Brain microvascular endothelial cell (primary cell): ENCODE data around the gene GLRA3.

ENCODE experiments used
- DNase-seq: peaks from one replicate; pipeline ENCODE4 v3.0.0-alpha.2; 2020
- H3K27ac ChIP-seq: fragments of 250-450 bp; sonication (Bioruptor Pico); 2 replicates; pipeline ENCODE4 v1.5.1; 2020; ENCODE audit warnings: mild to moderate bottlenecking, moderate library complexity
- H3K27me3 ChIP-seq: fragments of 250-450 bp; sonication (Bioruptor Pico); replicated peaks from 2 replicates; pipeline ENCODE4 v1.5.1; 2020; ENCODE audit warnings: mild to moderate bottlenecking
- H3K36me3 ChIP-seq: fragments of 250-450 bp; sonication (Bioruptor Pico); replicated peaks from 2 replicates; pipeline ENCODE4 v1.5.1; 2020; ENCODE audit warnings: mild to moderate bottlenecking
- H3K4me3 ChIP-seq: 2 replicates; pipeline ENCODE4 v1.5.1; 2011; ENCODE audit warnings: low read depth, mild to moderate bottlenecking, control low read depth, low read length, moderate library complexity
- in situ Hi-C: cut with HindIII; loops from 2 replicates; pipeline ENCODE4 v1.10.0; 2017; ENCODE audit warnings: low sequenced_read_pairs, low pct_ligation_motif_present
- TF ChIP-seq, protein P1 (sequence below): IDR thresholded peaks from 2 replicates; pipeline ENCODE4 v1.5.1; 2011; ENCODE audit warnings: low read depth, mild to moderate bottlenecking, moderate library complexity, low read length, control low read depth, inconsistent platforms; ENCODE audit errors: missing control alignments

The GLRA3 gene

DNA sequence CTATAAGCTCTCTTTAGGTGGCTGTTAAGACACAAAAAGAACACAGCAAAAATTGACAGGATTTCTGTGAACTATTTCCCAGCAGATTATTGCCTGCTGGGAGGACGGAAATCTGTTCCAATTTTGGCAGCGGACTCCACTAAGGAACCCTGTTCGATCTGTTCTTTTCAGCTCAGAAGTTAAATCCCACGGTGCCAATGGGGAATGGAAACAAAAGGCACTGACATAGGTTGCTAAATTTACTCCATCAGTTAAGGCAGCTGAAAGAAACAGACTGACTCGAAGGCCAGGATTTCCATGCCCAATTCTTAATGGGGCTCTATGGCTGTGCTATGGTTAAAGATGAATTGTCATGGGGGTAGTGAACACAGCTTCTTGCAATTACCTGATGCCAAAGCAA, 180.2 kb downstream of the GLRA3 start:
- Histone ChIP-seq H3K27me3 (no peaks in the 10 kb centered on the region), H3K4me3 (no peak overlapping the region), H3K27ac (no peak overlapping the region), H3K36me3 (no peaks in the 10 kb centered on the region)
- TF ChIP-seq, protein P1, sequence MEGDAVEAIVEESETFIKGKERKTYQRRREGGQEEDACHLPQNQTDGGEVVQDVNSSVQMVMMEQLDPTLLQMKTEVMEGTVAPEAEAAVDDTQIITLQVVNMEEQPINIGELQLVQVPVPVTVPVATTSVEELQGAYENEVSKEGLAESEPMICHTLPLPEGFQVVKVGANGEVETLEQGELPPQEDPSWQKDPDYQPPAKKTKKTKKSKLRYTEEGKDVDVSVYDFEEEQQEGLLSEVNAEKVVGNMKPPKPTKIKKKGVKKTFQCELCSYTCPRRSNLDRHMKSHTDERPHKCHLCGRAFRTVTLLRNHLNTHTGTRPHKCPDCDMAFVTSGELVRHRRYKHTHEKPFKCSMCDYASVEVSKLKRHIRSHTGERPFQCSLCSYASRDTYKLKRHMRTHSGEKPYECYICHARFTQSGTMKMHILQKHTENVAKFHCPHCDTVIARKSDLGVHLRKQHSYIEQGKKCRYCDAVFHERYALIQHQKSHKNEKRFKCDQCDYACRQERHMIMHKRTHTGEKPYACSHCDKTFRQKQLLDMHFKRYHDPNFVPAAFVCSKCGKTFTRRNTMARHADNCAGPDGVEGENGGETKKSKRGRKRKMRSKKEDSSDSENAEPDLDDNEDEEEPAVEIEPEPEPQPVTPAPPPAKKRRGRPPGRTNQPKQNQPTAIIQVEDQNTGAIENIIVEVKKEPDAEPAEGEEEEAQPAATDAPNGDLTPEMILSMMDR, result no peak
- in situ Hi-C loops, result loop anchor here (25.0 kb wide), 1 partner anchor 287 kb away; no protein-coding TSS in a partner anchor
- DNase-seq, result no peak

DNA sequence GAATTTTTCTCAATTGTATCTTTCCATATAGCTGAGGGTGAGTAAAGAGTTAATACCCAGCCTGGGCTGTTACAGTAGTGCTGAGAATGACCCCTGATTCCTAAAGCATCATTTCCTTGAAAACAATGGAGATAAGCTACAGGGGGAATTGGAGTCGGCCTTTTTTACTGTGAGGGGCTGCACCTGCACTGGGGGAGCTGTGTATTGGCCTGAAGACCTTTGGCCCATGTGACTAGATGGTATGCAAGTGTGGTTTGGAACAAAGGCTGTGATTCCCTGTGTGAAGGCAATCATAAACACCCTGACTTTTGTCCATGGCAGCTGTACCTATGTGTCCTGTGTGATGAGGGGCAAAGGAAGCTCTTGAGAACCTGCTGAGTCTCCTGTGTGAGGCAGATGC, 182.7 kb downstream of the GLRA3 start:
- H3K27me3 ChIP-seq, result no peaks in the 10 kb centered on the region
- H3K4me3 ChIP-seq, result no peak overlapping the region
- no peak for DNase-seq
- in situ Hi-C loops, result loop anchor here (25.0 kb wide), 1 partner anchor 284 kb away; no protein-coding TSS in a partner anchor
- H3K27ac ChIP-seq, result no peak overlapping the region
- H3K36me3 ChIP-seq, result no peaks in the 10 kb centered on the region
- TF ChIP-seq, protein P1, result no peak

DNA sequence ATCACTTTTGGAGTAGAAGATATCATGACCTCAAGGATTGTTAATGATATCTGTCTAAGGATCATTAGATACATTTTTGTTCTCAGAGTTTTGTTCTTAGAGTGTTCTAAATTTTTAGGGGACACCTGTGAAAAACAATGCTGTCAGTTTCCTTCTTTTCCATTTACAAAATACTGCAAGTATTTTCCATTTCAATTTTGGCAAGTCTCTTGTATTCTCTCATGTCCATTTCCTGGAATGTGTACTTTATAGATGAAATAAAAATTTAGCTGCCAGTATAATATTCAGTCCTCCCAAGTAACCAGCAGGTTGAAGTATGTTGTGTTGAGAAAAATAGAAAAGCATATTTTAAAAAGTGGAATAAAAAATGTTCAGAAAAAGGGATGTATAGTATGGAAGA, 188.9 kb downstream of the GLRA3 start:
- Histone ChIP-seq H3K27ac (no peak overlapping the region), H3K36me3 (no peaks in the 10 kb centered on the region), H3K27me3 (no peaks in the 10 kb centered on the region), H3K4me3 (no peak overlapping the region)
- TF ChIP-seq, protein P1, result no peak
- in situ Hi-C loops, result loop anchor here (25.0 kb wide), 1 partner anchor 278 kb away; no protein-coding TSS in a partner anchor
- no peak for DNase-seq

DNA sequence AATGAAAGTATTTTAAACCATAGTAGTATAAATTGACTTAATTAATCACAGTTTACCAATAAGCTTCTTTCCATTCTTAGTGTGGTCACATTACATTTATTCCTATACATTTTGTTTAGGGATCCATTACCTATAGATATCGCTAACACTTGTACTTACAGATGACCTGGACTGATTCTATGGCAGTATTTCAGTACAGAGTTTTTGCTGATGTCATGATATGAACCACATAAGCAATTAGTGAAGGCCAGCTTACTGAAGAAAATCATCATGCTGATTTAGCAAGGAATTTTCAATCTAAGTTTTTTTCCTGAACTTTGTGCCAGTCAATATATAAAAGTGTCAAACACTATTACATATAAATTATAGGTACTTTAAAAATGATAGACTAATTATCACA, 193.3 kb downstream of the GLRA3 start:
- in situ Hi-C loops, result loop anchor here (25.0 kb wide), 1 partner anchor 273 kb away; no protein-coding TSS in a partner anchor
- Histone ChIP-seq H3K4me3 (no peak overlapping the region), H3K27me3 (no peaks in the 10 kb centered on the region), H3K27ac (no peak overlapping the region), H3K36me3 (no peaks in the 10 kb centered on the region)
- DNase-seq, result no peak
- TF ChIP-seq, protein P1, result no peak

DNA sequence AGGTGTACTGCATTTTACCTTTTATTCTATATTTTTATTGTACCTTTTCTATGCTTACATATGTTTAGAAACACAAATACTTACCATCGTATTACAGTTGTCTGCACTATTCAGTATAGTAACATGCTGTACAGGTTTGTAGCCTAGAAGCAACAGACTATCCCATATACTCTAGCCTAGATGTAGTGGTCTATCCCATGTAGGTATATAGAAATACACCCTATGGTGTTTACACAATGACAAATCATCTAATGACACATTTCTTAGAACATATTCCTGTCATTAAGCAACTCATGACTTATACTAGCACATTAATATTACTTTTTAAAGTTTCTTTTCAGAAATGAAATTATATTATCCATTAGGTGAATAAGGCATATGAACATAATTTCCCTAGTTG, 195.6 kb downstream of the GLRA3 start:
- no peak for DNase-seq
- H3K27ac ChIP-seq, result no peak overlapping the region
- H3K27me3 ChIP-seq, result no peaks in the 10 kb centered on the region
- in situ Hi-C loops, result loop anchor here (25.0 kb wide), 1 partner anchor 271 kb away; no protein-coding TSS in a partner anchor
- H3K4me3 ChIP-seq, result no peak overlapping the region
- H3K36me3 ChIP-seq, result no peaks in the 10 kb centered on the region
- TF ChIP-seq, protein P1, result no peak
